GM19324 (cell line): ENCODE data around the gene NFXL1.
A peak's percentile ranks its signal among the peaks of the same experiment; 100 is the strongest.
"Not testable (repeated sequence)": the region's sequence is repeated elsewhere in the genome, so short reads cannot be mapped to it uniquely, and the experiment has no call there.

Experiments used
- ATAC-seq: cut with Tn5 transposase; IDR thresholded peaks from one replicate; pipeline ENCODE4 v1.9.1; 2021; ENCODE audit warnings: mild to moderate bottlenecking, moderate library complexity; ENCODE audit not compliant: unreplicated experiment, low FRiP score

Gene NFXL1

DNA sequence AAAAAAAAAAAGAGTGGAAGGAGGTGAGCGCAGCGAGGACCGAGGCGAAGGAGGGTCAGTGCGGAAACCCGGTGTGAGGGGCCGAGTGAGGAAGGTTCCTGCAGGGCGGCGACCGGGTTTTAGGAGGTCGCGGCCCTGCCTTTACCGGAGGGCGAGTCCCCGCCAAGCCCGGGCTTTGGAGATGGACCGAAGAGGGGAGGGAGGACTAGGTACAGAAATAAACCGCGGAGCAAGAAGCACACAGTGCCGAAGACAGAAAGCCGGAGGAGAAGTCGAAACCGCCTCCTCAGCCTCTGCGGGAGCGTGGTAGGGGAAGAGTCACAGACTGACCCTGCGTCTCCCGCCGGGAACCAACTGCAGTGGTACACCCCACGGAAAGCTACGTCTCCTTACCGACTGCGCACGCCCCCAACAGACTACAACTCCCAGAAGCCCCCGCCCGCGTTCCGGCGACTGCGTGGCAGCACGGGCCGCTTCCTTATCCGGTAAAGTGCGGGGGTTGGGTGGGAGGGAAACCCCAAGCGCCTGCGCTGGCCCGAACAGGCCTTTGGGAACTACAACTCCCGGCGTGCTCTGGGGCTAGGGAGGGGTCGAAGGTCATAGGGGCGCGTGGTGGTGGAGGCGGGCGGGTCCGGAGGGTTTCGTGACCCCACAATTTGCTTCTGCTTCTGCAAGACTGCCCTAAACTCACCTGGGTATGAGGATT, at the start of gene NFXL1:
NFXL1 (minus strand) TSS at position 364 of the 706 bp plus-strand sequence. CDS start 380 bp downstream, outside the sequence.
- peak; percentile 99 for ATAC-seq

DNA sequence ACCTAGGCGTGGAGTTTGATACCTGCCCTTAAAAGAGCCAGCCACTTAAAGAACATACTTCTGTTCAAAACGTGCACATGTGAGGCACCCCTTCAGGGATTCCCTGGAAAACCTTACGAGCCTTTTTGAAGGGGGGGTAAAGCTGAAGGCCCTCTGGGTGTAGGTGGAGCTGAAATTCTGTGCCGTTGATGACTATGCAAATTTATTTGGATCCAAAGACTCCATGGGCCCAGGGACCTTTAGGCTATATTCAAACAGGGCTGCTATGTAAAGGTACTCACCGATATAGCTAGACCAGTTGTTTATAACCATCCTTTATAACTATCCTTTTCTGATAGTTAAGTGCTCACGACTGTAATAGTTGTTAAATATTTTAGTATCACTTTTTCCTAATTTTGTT, 40.3 kb upstream of the NFXL1 start:
- no peak for ATAC-seq

DNA sequence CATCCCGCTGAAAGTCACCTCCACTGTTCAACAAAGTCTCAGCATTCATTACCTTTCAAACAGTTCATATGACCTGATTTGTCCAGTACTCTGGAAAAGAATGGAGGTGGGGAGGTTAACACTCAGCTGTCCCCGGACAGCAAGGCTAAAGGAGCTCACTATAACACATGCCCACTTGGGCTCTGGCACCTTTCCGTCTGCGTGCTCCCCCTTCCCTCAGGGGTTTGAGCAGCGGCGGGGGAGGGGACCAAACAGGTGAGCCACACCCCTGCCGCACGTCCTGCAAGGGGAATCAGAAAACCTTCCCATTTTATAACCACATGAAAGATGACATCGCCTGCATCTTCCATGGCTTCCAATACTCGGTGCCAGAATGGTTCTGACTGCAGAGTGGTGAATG, 39.9 kb upstream of the NFXL1 start:
- ATAC-seq: no peak

DNA sequence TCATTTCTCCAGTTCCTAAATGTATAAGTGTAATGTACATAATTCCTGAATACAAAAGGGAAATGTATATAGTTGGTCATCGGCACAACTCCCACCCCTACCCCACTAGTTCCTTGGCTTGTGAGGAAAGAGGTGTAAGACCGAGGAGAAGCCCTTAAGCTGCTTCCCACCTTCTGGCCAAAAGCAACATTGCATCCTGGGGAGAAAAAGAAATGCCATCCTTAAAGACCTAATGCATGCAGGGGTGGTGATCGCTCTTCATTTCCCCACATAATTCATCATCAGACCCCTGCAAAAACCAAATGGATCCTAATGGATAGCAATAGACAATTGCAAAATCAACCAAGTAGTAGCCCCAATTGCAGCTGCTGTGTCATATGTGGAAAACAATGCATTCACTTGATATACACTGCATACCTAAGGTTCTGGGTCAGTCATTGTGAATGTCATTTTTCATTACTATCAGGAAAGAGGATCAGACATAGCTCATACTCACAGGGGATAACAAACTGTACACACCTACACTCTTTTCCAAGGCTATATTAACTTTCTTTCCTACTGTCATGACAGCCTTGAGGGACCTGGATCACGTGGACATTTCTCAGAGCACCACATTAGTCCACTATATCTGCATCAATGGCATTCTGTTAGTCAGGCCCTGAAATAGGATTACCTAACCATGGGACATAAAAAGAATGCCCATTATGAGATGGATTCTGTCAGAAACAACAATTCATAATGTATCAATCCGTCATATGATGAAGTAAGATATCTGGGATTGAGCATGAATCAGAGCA, 31.7 kb upstream of the NFXL1 start:
- no peak for ATAC-seq

DNA sequence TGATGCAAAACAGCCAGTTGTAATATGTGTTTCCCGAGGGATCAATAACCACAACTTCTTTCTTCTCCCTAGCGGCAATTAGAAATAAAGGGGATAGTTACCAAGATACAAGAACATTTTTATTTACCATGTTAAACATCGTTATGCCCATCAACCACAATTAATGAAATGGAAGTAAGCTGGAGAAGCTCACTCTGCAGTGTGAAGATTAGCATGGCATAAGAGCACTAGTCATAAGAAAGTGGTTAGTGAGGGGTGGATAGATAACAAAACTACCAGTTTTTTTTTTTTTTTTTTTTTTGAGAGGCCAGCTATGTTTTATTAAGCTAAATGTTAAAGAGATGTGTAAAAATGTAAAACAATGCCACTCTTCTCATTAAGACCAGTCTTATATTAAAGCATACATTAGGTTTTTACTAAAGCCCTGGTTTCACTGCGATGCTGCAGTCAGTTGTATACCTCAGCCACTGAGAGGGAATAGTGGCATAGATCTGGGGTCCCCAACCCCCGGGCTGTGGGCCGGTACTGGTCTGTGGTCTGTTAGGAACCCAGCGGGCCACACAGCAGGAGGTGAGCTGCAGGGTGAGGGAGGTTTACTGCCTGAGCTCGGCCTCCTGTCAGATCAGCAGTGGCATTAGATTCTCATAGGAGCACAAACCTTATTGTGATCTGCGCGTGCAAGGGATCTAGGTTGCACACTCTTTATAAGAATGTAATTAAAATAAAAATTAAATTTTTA, 27.9 kb upstream of the NFXL1 start:
- no peak for ATAC-seq

DNA sequence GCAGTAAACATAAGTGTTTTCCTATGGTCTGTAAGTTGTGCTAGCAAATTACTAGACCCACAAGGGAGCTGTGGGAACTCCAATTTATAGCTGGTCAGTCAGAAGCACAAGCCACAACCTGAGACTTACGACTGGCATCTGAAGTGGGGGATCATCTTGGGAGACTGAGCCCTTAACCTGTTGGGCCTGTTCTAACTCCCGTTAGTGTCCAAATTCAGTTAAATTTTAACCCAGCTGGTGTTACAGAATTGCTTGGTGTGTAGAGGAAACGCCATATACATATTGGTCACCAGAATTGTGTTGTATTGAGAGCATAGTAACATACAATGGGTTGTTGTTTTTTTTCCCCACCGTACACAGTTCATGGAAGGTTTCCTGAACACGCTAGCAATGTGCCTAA, 25.1 kb upstream of the NFXL1 start:
- no peak for ATAC-seq

DNA sequence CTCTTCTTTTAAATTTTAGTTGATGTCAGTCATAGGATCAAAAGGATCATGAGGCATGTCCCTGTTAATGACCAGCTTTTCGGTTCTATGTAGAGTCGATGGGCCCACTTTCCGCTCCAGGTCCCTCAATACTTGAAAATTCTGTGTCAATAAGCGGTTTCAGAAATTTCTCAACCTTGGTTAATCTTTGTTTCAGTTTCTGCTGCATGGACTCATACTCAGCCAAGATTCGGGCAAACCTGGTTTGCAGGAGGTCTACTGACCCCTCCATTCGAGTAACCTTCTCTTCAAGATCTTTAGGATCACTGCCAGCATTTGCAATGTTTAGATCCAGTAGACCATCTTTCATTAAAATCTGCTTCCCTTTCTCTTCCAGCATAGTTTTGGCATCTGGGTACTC, 22.0 kb upstream of the NFXL1 start:
- ATAC-seq: no peak

DNA sequence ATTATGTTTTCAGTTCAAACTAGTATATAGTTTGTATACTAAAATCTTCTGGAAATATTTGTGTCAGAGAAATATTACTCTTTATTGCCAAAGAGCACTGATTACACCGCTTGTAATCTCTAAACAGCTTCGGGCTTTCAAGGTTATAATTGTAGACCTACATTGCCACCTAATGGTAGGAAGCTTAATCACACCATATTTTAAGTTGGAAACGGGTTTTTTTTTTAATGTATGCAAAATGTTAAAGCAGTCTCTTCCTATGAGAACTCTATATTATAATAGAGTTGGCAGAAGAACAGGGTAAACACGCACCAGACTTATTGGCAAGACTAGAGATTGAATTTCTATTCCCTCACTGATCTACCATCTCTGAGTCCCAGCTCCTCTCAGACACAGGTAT, 19.5 kb upstream of the NFXL1 start:
- no peak for ATAC-seq

DNA sequence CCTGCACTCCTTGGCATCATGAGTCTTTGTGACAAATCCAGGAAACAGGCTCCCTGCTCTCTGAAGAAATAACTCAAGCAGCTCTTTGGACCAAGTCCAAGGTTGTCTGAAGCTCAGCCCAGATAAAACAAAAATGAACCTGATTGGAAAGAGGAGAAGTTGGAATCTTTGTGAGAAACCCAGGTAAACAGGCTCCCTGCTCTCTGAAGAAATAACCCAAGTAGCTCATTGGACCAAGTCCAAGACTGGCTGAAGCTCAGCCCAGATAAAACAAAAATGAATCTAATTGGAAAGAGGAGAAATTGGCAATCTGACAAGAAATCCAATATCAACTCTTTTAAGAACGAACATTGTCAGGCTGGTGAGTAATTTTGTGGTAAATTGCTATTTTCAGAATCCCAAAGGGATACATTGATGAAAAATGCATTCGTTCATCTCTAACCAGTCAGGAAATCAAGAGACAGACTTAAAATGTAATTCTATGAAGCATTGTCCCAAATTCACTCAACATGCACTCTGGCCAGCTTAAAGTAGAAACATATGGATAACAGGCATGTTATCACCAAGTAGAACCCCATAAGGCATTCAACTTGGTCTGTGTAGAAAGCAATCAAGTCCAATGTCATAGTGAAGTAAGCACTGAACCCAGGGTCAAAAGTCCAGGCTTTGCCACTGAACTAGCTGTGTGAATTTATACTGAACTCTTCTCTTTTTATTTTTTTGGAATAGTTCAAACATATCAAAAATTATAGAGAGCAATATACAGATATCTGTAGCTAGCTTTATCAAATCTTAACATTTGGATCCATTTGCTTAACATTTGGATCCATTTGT, 16.8 kb upstream of the NFXL1 start:
- ATAC-seq: no peak

DNA sequence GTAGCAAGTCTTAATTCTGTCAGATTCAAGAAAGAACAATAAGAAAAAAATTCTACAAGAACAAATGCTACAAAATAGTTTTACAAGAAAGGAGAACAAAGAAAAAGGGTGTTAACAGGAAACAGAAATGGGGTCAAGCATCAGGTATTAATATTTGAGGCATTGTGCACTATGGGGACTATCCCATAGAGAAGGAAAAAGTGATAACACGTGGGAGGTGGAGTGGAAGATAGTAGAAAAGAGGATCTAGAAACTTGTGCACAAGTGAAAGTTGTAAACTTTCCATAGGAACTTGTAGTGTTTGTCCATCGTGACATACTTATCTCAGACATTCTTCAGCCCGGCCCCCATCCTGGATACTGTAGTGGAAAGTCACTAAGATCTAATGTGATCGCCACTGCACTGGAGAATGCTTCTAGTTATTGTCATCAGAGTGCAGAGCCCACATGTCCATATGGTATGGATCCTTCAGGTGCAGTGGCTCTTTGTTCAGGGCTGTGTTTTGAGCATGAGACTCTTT, 15.4 kb upstream of the NFXL1 start:
- no peak for ATAC-seq

DNA sequence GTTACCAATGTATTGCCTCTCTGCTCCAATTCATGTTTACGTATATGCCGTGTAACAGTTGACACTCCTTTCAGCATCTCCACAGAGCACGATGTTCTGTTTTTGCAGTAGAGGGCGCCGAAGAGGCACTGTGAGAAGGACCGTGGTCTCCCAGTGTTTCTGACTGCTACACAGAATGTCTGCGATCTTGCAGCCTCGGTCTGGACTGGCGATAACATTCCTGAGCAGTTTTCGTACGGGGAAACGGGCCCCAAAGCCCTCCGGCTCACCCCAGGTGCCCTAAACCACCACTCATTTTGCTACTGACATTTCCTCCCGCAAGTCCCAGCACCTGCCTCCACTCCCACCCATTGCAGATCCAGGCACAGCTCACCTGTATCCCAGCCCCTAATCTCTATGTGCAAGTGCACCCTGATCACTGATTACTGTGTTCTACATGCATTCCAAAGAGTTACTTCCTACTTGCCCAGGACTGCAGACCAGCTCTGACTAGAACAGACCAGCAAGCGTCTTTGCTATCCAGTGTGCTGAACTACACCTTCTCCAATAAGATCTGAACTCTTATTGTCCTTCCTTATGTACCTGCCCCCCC, 12.4 kb upstream of the NFXL1 start:
- ATAC-seq: no peak

DNA sequence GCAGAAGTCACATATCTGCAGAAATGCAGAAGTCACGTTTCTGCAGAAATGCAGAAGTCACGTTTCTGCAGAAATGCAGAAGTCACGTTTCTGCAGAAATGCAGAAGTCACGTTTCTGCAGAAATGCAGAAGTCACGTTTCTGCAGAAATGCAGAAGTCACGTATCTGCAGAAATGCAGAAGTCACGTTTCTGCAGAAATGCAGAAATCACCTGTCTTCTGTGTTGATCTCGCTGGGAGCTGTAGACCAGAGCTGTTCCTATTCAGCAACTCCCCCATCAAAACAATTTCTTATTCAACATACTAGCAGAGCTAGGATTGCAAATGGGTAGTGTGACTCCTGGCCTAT, 8.9 kb upstream of the NFXL1 start:
- not testable (repeated sequence) for ATAC-seq

DNA sequence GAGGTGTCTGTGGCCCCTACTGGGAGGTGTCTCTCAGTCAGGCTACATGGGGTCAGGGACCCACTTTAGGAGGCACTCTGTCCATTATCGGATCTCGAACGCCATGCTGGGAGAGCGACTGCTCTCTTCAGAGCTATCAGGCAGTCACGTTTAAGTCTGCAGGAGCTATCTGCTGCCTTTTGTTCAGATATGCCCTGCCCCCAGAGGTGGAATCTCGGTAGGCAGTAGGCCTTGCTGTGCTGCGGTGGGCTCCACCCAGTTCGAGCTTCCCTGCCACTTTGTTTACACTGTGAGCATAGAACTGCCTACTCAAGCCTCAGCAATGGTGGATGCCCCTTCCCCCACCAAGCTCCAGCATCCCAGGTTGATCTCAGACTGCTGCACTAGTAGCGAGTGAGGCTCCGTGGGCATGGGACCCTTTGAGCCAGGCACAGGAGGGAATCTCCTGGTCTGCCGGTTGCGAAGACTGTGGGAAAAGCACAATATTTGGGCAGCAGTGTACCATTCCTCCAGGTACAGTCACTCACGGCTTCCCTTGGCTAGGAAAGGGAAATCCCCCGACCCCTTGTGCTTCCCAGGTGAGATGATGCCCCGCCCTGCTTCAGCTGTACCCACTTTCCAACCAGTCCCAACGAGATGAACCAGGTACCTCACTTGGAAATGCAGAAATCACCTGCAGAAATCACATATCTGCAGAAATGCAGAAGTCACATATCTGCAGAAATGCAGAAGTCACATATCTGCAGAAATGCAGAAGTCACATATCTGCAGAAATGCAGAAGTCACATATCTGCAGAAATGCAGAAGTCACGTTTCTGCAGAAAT, 8.3 kb upstream of the NFXL1 start:
- ATAC-seq: not testable (repeated sequence)

DNA sequence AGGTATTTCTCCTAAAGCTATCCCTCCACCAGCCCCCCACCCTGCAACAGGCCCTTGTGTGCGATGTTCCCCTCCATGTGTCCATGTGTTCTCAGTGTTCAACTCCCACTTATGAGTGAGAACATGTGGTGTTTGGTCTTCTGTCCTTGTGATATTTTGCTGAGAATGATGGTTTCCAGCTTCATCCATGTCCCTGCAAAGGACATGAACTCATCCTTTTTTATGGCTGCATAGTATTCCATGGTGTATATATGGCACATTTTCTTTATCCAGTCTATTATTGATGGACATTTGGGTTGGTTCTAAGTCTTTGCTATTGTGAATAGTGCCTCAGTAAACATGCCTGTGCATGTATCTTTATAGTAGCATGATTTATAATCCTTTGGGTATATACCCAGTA, 2.8 kb upstream of the NFXL1 start:
- ATAC-seq: not testable (repeated sequence)

DNA sequence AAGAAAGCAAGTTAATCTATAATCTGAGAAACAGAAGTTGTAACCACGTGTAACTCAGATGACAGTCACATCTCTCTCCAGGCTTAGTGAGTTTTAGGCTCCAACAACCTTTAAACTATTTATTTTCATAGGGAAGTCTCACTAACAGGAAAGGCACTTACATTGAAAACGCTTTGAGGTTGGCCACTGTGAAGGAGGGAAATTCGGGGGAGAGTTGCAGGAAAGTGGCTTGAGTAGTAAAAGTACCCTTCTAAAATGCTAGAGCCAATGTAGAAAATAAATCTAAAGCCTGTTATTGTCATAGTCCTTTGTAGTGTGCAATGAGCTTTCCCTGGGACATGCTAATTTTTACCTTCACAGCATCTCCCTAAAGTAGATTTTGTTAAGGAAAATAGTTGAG, 995 bp upstream of the NFXL1 start:
- ATAC-seq: no peak

DNA sequence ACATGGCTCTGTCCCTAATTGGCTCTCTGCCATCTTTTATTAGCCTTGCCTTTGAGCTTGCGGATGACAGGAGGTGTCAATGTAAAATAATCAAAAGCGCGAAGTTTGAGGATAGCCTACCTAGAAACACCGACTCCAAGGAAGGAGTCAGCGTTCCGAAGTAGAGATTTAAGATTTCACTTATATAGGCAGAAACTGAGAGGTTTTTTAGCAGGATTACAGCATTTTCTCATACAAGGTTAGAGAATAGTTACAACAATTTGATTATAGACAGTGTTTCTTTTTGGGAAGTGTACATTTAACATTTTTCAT, 499 bp upstream of the NFXL1 start:
- peak; percentile 24 for ATAC-seq

DNA sequence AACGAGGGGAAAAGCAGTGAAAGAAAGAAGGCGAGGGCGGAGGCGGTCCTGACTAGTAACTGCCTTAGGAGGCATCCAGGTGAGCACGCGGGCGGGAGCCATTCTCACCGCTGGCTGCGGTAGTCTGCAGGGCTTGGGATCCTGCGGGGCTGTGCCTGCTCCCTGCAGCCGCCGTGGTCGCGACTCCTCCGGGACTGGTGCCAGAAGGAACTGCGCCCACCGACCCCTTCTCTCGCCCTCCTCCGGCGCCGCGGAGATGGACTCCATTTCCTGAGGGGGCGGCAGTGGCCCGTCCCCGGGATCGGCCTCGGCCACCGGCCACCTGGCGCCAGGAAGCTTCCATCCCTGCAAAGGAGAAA, 543 bp downstream of the NFXL1 start:
- ATAC-seq: peak; percentile 21

DNA sequence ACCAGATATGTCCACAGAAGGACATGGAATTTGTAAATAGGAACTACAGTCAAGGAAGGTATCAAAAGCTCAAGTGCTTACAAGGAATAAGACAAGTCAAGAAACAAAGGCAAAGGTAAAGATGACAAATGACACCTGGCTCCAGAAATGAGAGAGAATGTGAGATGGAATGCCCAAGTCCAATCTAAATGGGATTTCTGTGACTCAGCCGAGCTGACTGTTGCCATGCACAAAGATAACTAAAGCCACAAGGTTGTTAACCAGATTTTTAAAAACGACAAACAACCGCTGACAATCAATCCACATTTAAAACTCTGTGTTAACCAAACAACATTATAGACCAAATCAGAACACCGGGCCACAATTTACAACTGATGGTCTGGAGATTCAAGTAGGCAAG, 1.1 kb downstream of the NFXL1 start:
- ATAC-seq: no peak

DNA sequence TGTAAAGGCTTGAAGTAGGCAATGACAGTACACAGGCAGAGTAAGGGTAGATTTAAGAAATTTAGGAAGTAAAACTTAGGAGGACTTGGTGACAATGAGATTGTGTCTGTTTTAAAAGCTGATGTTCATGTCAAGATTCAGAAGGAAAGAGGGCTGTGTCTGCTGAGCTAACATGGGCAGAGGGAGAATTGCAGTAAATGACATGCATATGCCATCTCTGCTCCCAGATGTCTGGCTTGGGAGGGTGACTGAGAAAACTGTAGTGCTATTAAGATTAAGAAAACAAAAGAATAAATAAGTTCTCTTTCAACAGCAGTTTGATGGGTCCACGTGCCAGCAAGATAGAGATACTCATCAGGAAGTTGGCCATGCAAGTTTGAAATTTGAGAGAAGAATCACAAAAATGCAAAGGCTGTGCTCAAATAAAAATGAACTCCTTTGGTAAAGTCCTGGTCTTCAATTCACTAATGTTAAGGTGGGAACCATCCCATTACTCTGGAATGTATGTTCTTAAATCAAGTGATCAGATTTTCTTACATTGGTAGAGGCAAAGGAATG, 7.2 kb downstream of the NFXL1 start:
- no peak for ATAC-seq
